Spleen (tissue), 11 donors: ENCODE results near the gene UBE2N. TPM values are rescaled to one million over a fixed set of nuclear protein-coding genes. Genes with fewer than 3 reads are reported as not detected.

Experiments used
- DNase-seq: peaks from one replicate; pipeline ENCODE4 v3.0.0-alpha.2; 2020
- H3K27ac ChIP-seq, 8 donors: fragments of 200-600 bp; sonication (generic) in 7 of 8; 1 replicate in 4 of 8; 2 replicates in 4 of 8; pipeline versions ENCODE4 v1.5.0 to v1.8.0; 2016 to 2021; ENCODE audit warnings: inconsistent platforms in 4 of 8, mild to moderate bottlenecking in 4 of 8, moderate library complexity in 1 of 8
- H3K27me3 ChIP-seq, 7 donors: fragments of 200-600 bp; sonication (generic) in 6 of 7; replicated peaks in 1 of 7; 1 replicate in 4 of 7; 2 replicates in 3 of 7; pipeline versions ENCODE4 v1.5.0 to v1.8.0; 2016 to 2021; ENCODE audit warnings: inconsistent platforms in 3 of 7, mild to moderate bottlenecking in 1 of 7
- H3K36me3 ChIP-seq, 6 donors: fragments of 200-600 bp; sonication (generic) in 5 of 6; 1 replicate in 4 of 6; 2 replicates in 2 of 6; pipeline versions ENCODE4 v1.5.0 to v1.8.0; 2016 to 2021; ENCODE audit warnings: inconsistent platforms in 2 of 6
- H3K4me1 ChIP-seq, 6 donors: fragments of 200-600 bp; sonication (generic) in 5 of 6; 1 replicate in 3 of 6; 2 replicates in 3 of 6; pipeline versions ENCODE4 v1.5.0 to v1.8.0; 2016 to 2021; ENCODE audit warnings: inconsistent platforms in 3 of 6
- H3K4me3 ChIP-seq, 8 donors: fragments of 200-600 bp; sonication (generic) in 7 of 8; 1 replicate in 4 of 8; 2 replicates in 4 of 8; pipeline versions ENCODE4 v1.5.0 to v1.8.0; 2016 to 2021; ENCODE audit warnings: inconsistent platforms in 4 of 8, mild to moderate bottlenecking in 4 of 8, moderate library complexity in 2 of 8
- H3K9me3 ChIP-seq, 8 donors: fragments of 200-600 bp; sonication (generic) in 7 of 8; 1 replicate in 4 of 8; 2 replicates in 4 of 8; pipeline versions ENCODE4 v1.5.0 to v1.8.0; 2016 to 2021; ENCODE audit warnings: inconsistent platforms in 4 of 8
- POLR2A ChIP-seq, 3 donors: fragments of 450-650 bp; IDR thresholded peaks; one replicate each; pipeline ENCODE4 v1.5.1; 2017; ENCODE audit warnings: antibody characterized with exemption in 3 of 3, mild to moderate bottlenecking in 1 of 3
- POLR2AphosphoS5 ChIP-seq, 3 donors: sonication (generic); formaldehyde crosslinking; IDR thresholded peaks; one replicate each; pipeline ENCODE4 v1.5.1; 2017; ENCODE audit warnings: antibody characterized with exemption in 3 of 3
- WGBS, 5 donors: extraction: QIAGEN DNeasy Blood & Tissue Kit in 3 of 5; methylation state at CpG; one replicate each; pipeline versions ENCODE4 v1.1.5 to v1.1.7; 2013 to 2018; 5-methylcytosine and 5-hydroxymethylcytosine counted together
- intact Hi-C: fragments of 100-400 bp; cut with DNase I; formaldehyde crosslinking; loops from one replicate; pipeline ENCODE4 v1.15.0; 2023; ENCODE audit warnings: low total_unique reads
- polyA plus RNA-seq, 3 donors: library from polyadenylated mRNA; stranded (reverse); fragments of 200-250 nt; gene quantifications; one replicate each; pipeline ENCODE4 v1.2.1, GENCODE V29; 2013
- small RNA-seq, 4 donors: library from RNA; depleted of rRNA; stranded (forward); fragments of <200 nt; gene quantifications; one replicate each; pipeline ENCODE3, GENCODE V24; 2016
- total RNA-seq, 7 donors: library from RNA; depleted of rRNA in 3 of 7; stranded (reverse); fragments of >200 nt in 3 of 7; fragmentation: NEBNext Ultra II Directional in 4 of 7; extraction: Animal tissue kit (Norgen Biotek cat#: 25700) in 4 of 7; gene quantifications; one replicate each; pipeline versions ENCODE4 v1.1.0 to v1.2.1, GENCODE V29; 2016 to 2021
- TF ChIP-seq, protein P1 (sequence below), 11 experiments: fragments of 200-600 bp in 7 of 11; fragments of 450-650 bp in 4 of 11; sonication (generic) in 4 of 11; IDR thresholded peaks in 8 of 11; conservative IDR thresholded peaks in 3 of 11; 1 replicate in 7 of 11; 2 replicates in 4 of 11; pipeline versions ENCODE4 v1.4.0 to v1.8.0; 2016 to 2021; ENCODE audit warnings: antibody characterized with exemption in 11 of 11, inconsistent platforms in 4 of 11, mild to moderate bottlenecking in 1 of 11
- donor health status: healthy with polysubstance abuse.
- donor health status: DM: no; HTN: no; CAD: no; lungs with moderate emphysema.
- donor health status: DM: no; HTN: no; CAD: no.
- donor health status: Bipolar disorder and iron deficiency.
- donor health status: healthy.
- donor health status: DM: no; HTN: no; CAD: no.
- donor health status: DM: yes; HTN: yes; CAD: no.

Gene UBE2N
- total and polyA plus RNA-seq, 10 donors: 33.5 to 84.4 (median 63.0) TPM

DNA sequence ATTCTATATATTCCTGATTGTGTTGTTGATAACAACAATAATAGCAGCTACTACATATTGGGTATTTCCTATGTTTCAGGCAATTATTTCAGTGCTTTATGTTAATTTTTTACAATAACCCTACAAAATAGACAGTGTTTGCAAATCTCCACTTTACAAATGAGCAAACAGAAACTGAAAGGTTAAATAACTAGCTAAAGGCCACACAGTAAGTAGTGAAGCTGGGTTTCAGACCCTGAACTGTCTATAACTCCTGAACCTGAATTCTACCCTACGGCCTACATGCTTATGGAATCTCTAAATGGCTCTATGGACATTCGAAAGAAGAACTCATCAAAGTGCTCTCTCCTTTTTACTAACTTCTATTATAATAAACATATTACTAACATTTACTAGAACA lies 83.7 kb downstream of the UBE2N start:
- 93 to 98% (median 96%) methylated on average over 2 of the region's 2 CpGs for WGBS, 5 donors
- no peaks in the 10 kb centered on the region for H3K9me3 ChIP-seq
- H3K4me1 ChIP-seq: no peaks in the 10 kb centered on the region
- no peak overlapping the region for H3K27ac ChIP-seq
- intact Hi-C loops: no loop called here
- H3K4me3 ChIP-seq: no peak overlapping the region
- H3K27me3 ChIP-seq: no peaks in the 10 kb centered on the region
- DNase-seq: no peak
- no peak for TF ChIP-seq POLR2AphosphoS5 (IDR thresholded peaks at IDR 0.05)
- TF ChIP-seq, protein P1, sequence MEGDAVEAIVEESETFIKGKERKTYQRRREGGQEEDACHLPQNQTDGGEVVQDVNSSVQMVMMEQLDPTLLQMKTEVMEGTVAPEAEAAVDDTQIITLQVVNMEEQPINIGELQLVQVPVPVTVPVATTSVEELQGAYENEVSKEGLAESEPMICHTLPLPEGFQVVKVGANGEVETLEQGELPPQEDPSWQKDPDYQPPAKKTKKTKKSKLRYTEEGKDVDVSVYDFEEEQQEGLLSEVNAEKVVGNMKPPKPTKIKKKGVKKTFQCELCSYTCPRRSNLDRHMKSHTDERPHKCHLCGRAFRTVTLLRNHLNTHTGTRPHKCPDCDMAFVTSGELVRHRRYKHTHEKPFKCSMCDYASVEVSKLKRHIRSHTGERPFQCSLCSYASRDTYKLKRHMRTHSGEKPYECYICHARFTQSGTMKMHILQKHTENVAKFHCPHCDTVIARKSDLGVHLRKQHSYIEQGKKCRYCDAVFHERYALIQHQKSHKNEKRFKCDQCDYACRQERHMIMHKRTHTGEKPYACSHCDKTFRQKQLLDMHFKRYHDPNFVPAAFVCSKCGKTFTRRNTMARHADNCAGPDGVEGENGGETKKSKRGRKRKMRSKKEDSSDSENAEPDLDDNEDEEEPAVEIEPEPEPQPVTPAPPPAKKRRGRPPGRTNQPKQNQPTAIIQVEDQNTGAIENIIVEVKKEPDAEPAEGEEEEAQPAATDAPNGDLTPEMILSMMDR (IDR thresholded peaks at IDR 0.05 in 8 of 11, conservative IDR thresholded peaks at IDR 0.05 in 3 of 11): no peak
- TF ChIP-seq POLR2A (IDR thresholded peaks at IDR 0.05): no peak
- H3K36me3 ChIP-seq: no peaks in the 10 kb centered on the region

DNA sequence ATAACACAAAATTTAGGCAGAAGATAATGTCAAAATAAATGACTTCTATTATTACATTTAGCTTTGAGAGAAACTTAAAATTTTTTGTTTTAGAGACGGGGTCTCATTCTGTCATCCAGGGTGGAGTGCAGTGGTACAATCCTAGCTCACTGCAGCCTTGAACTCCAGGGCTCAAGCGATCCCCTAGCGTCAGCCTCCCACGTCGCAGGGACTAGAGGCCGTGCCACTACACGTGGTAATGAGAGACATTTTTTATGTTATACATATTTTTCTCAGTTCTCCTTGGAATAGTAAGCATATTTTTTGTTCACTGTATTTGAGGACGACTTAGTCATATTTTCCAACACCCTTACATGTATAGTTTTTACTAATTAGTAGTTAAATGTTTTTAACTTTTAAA lies 85.5 kb downstream of the UBE2N start:
- no peak for DNase-seq
- no peak overlapping the region for H3K4me3 ChIP-seq
- intact Hi-C loops: no loop called here
- no peaks in the 10 kb centered on the region for H3K9me3 ChIP-seq
- H3K27me3 ChIP-seq: no peaks in the 10 kb centered on the region
- H3K36me3 ChIP-seq: no peaks in the 10 kb centered on the region
- no peaks in the 10 kb centered on the region for H3K4me1 ChIP-seq
- no peak overlapping the region for H3K27ac ChIP-seq
- 83 to 94% (median 90%) methylated on average over 8 of the region's 8 CpGs for WGBS, 5 donors
- TF ChIP-seq, protein P1 (IDR thresholded peaks at IDR 0.05 in 8 of 11, conservative IDR thresholded peaks at IDR 0.05 in 3 of 11): no peak
- TF ChIP-seq POLR2A (IDR thresholded peaks at IDR 0.05) (no peak), POLR2AphosphoS5 (IDR thresholded peaks at IDR 0.05) (no peak)

Small RNA genes within 50 kb of the gene (small RNA-seq; reads per million reads assigned to genes)
- 0 reads per million in 4 donors for gene RF00019

Other genes with a start within 250 kb of the UBE2N start
- 10 to 100 TPM; 36.8 to 59.3 (median 43.9) TPM for gene NUDT4, start 64.0 kb downstream of the UBE2N start, total RNA-seq
- gene NUDT4, start 64.0 kb downstream of the UBE2N start, polyA plus RNA-seq: 10 to 100 TPM; 14.9 to 27.5 (median 22.2) TPM
- gene MRPL42, start 25.6 kb upstream of the UBE2N start, total RNA-seq: 10 to 100 TPM; 37.2 to 56.8 (median 46.6) TPM
- 10 to 100 TPM; 17.9 to 31.1 (median 30.2) TPM for gene MRPL42, start 25.6 kb upstream of the UBE2N start, polyA plus RNA-seq
- gene SOCS2, start 130.7 kb upstream of the UBE2N start, total RNA-seq: 10 to 100 TPM in 6 of 7 donors, 1 to 10 TPM in 1; 9.7 to 32.3 (median 15.4) TPM
- 10 to 100 TPM in 1 of 3 donors, 1 to 10 TPM in 2; 5.3 to 10.6 (median 7.0) TPM for gene SOCS2, start 130.7 kb upstream of the UBE2N start, polyA plus RNA-seq
- gene CRADD, start 235.4 kb upstream of the UBE2N start, total RNA-seq: 10 to 100 TPM; 12.4 to 58.7 (median 27.4) TPM
- 10 to 100 TPM in 1 of 3 donors, 1 to 10 TPM in 2; 5.5 to 15.9 (median 8.9) TPM for gene CRADD, start 235.4 kb upstream of the UBE2N start, polyA plus RNA-seq